Activated T-helper 2 cell treated with anti-CD3 and anti-CD28 coated beads, Interferon-gamma antibody, Interleukin-2, Interleukin-4, amounts not matched to agents 10 μg/mL and 5 μg/mL and 100 μg/mL, durations not matched to agents 14 hours and 24 hours and 36 hours (primary cell): Measurements from ENCODE around the gene ZBED1. TPM values are rescaled to one million over a fixed set of nuclear protein-coding genes. Genes with fewer than 3 reads are reported as not detected.
"Not testable (repeated sequence)": the region's sequence is repeated elsewhere in the genome, so short reads cannot be mapped to it uniquely, and the experiment has no call there.

Experiments
- DNase-seq: peaks from one replicate; pipeline ENCODE4 v3.0.0; 2021; ENCODE audit warnings: low spot score
- H3K27ac Mint-ChIP-seq: one replicate; pipeline ENCODE4 v1.8.0; 2021; ENCODE audit warnings: mixed read lengths
- H3K27me3 Mint-ChIP-seq: one replicate; pipeline ENCODE4 v1.8.0; 2021; ENCODE audit warnings: low read depth, mixed read lengths
- H3K36me3 Mint-ChIP-seq: one replicate; pipeline ENCODE4 v1.8.0; 2021; ENCODE audit warnings: low read depth, mixed read lengths
- H3K4me1 Mint-ChIP-seq: one replicate; pipeline ENCODE4 v1.8.0; 2021; ENCODE audit warnings: low read depth, mixed read lengths
- H3K4me3 Mint-ChIP-seq: one replicate; pipeline ENCODE4 v1.8.0; 2021; ENCODE audit warnings: low read depth, mild to moderate bottlenecking, moderate library complexity, mixed read lengths
- H3K9me3 Mint-ChIP-seq: one replicate; pipeline ENCODE4 v1.8.0; 2021; ENCODE audit warnings: mixed read lengths
- intact Hi-C: fragments of 100-400 bp; cut with micrococcal nuclease; formaldehyde crosslinking; loops from one replicate; pipeline ENCODE4 v1.15.1; 2023
- total RNA-seq: library from RNA; stranded (reverse); gene quantifications from 2 replicates; pipeline ENCODE4 v1.2.3, GENCODE V29; 2022

Gene ZBED1
- total RNA-seq, 1 donor from 2014 or later: 37.3 TPM

- Mint-ChIP-seq H3K27ac (no peak overlapping the region), H3K36me3 (peaks cover 36% of the 10 kb centered on the region), H3K27me3 (no peaks in the 10 kb centered on the region), H3K9me3 (no peaks in the 10 kb centered on the region), H3K4me1 (no peaks in the 10 kb centered on the region), H3K4me3 (no peak overlapping the region)
- DNase-seq: no peak
- intact Hi-C loops: no loop called here
Measured at GRCh38 chrX:2485789-2486345, 14.9 kb downstream of the ZBED1 start.

- no peak overlapping the region for H3K4me3 Mint-ChIP-seq
- H3K4me1 Mint-ChIP-seq: no peaks in the 10 kb centered on the region
- no peaks in the 10 kb centered on the region for H3K27me3 Mint-ChIP-seq
- no peak overlapping the region for H3K27ac Mint-ChIP-seq
- H3K36me3 Mint-ChIP-seq: peaks cover 33% of the 10 kb centered on the region
- DNase-seq: no peak
- intact Hi-C loops: no loop called here
- H3K9me3 Mint-ChIP-seq: peaks cover 3% of the 10 kb centered on the region
Measured at GRCh38 chrX:2484721-2485648, 15.8 kb downstream of the ZBED1 start.

- Mint-ChIP-seq H3K4me3 (no peak overlapping the region), H3K27ac (no peak overlapping the region), H3K4me1 (no peaks in the 10 kb centered on the region), H3K36me3 (peaks cover 33% of the 10 kb centered on the region), H3K9me3 (peaks cover 7% of the 10 kb centered on the region), H3K27me3 (no peaks in the 10 kb centered on the region)
- no peak for DNase-seq
- intact Hi-C loops: no loop called here
Measured at GRCh38 chrX:2484256-2484655, 16.5 kb downstream of the ZBED1 start.

- no peak overlapping the region for H3K4me3 Mint-ChIP-seq
- H3K4me1 Mint-ChIP-seq: no peaks in the 10 kb centered on the region
- peaks cover 28% of the 10 kb centered on the region for H3K36me3 Mint-ChIP-seq
- DNase-seq: no peak
- no peak overlapping the region for H3K27ac Mint-ChIP-seq
- H3K9me3 Mint-ChIP-seq: peaks cover 7% of the 10 kb centered on the region
- intact Hi-C loops: no loop called here
- H3K27me3 Mint-ChIP-seq: no peaks in the 10 kb centered on the region
Measured at GRCh38 chrX:2483398-2484060, 17.2 kb downstream of the ZBED1 start.

- H3K27ac Mint-ChIP-seq, H3K27me3 Mint-ChIP-seq, H3K9me3 Mint-ChIP-seq, H3K4me1 Mint-ChIP-seq, H3K4me3 Mint-ChIP-seq, intact Hi-C loops, DNase-seq: not testable (repeated sequence)
- peaks cover 15% of the 10 kb centered on the region for H3K36me3 Mint-ChIP-seq
Measured at GRCh38 chrX:2481597-2481996, 19.2 kb downstream of the ZBED1 start.

- H3K4me3 Mint-ChIP-seq, intact Hi-C loops, H3K9me3 Mint-ChIP-seq, DNase-seq, H3K27ac Mint-ChIP-seq, H3K27me3 Mint-ChIP-seq, H3K4me1 Mint-ChIP-seq: not testable (repeated sequence)
- peaks cover 12% of the 10 kb centered on the region for H3K36me3 Mint-ChIP-seq
Measured at GRCh38 chrX:2479982-2480381, 20.8 kb downstream of the ZBED1 start.

GRCh38 chrX:2479420-2479780 lies 21.4 kb downstream of the ZBED1 start:
- intact Hi-C loops: no loop called here
- no peak overlapping the region for H3K4me3 Mint-ChIP-seq
- H3K27ac Mint-ChIP-seq: no peak overlapping the region
- no peak for DNase-seq
- H3K9me3 Mint-ChIP-seq: peaks cover 7% of the 10 kb centered on the region
- peaks cover 11% of the 10 kb centered on the region for H3K36me3 Mint-ChIP-seq
- H3K4me1 Mint-ChIP-seq: no peaks in the 10 kb centered on the region
- H3K27me3 Mint-ChIP-seq: no peaks in the 10 kb centered on the region

GRCh38 chrX:2478546-2479419 lies 22.0 kb downstream of the ZBED1 start:
- no peak for DNase-seq
- Mint-ChIP-seq H3K36me3 (peaks cover 11% of the 10 kb centered on the region), H3K9me3 (peaks cover 7% of the 10 kb centered on the region), H3K27me3 (no peaks in the 10 kb centered on the region), H3K4me3 (no peak overlapping the region), H3K4me1 (no peaks in the 10 kb centered on the region), H3K27ac (no peak overlapping the region)
- intact Hi-C loops: no loop called here

GRCh38 chrX:2477313-2477712 lies 23.5 kb downstream of the ZBED1 start:
- H3K4me3 Mint-ChIP-seq, H3K9me3 Mint-ChIP-seq, DNase-seq, H3K27me3 Mint-ChIP-seq, H3K36me3 Mint-ChIP-seq, H3K27ac Mint-ChIP-seq, intact Hi-C loops, H3K4me1 Mint-ChIP-seq: not testable (repeated sequence)

GRCh38 chrX:2474963-2475726 lies 25.6 kb downstream of the ZBED1 start:
- Mint-ChIP-seq H3K36me3 (peaks cover 6% of the 10 kb centered on the region), H3K27ac (no peak overlapping the region), H3K4me1 (no peaks in the 10 kb centered on the region), H3K27me3 (no peaks in the 10 kb centered on the region), H3K4me3 (no peak overlapping the region), H3K9me3 (peaks cover 7% of the 10 kb centered on the region)
- DNase-seq: no peak
- intact Hi-C loops: no loop called here

- Mint-ChIP-seq H3K4me3 (no peak overlapping the region), H3K36me3 (peaks cover 4% of the 10 kb centered on the region), H3K27ac (no peak overlapping the region), H3K9me3 (peaks cover 8% of the 10 kb centered on the region), H3K27me3 (no peaks in the 10 kb centered on the region), H3K4me1 (no peaks in the 10 kb centered on the region)
- intact Hi-C loops: no loop called here
- no peak for DNase-seq
Measured at GRCh38 chrX:2474280-2474962, 26.4 kb downstream of the ZBED1 start.
